KG1 (cell line): ENCODE data around the gene TRANK1.

ENCODE experiments used
- DNase-seq: peaks from one replicate; lab custom pipeline; 2025; lab: John Stamatoyannopoulos, UW

TRANK1 gene

DNA sequence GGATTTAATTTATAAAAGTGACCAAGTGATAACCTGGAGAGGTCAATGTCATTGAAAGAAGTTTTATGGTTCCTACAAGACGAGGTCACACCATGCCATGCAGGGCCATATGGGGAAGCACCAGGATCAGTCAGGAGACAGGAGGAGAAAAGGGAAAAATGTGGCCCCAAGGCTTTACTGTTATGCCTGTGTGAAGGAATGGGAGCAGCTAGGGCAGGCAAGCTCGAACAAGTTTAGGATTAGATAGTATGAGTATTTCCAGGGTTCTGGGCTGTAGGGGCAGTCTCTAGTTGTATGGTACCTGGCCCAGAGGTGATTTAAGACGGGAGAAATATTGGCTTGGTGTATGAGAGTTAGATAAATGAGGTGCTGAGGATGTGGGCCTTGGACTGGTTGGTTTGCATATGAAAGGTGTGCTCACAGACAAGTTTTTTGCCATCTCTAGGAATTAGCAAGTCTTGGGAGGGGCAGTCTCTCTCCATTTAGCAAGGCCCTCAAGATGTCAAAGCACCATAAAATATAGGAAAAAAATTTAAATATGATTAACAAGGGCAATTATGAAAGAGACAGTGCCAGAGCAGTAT, 144.2 kb downstream of the TRANK1 start:
- no peak for DNase-seq

DNA sequence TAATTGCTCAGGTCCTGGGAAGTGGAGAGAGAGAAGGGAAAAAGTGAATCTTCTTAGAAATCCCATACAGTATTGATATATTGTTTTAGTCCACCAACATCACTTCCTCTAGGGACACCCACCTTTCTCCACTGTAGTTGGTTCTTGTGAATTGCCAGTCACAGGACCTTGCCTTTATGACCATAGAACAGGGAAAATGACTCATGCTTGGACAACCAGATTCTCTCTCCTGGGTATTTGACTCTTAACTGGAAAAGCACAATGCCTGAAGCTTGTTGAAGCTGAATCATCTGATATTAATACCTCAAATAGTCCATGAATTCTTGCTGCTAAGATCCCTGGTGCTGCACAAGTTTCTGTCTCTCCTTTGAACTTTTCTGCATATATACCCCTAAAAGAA, 148.0 kb downstream of the TRANK1 start:
- no peak for DNase-seq

DNA sequence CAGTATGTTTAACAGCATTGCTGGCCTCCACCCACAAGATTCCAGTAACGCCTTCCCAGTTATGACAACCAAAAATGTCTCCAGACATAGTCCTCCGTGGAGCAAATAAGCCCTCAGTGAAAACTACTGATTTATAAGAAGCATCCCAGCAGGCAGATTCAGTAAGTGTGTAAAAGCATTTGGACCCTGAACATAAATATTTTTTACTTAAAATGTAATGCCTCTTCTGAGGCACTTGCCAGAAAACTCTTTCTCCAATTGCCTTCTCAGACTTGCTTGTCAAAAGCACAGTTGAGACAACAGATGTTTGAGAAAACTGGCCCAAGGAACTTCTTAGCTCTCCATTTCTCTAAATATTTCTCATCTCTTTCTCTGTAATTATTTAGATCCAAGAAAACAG, 148.7 kb downstream of the TRANK1 start:
- DNase-seq: no peak

DNA sequence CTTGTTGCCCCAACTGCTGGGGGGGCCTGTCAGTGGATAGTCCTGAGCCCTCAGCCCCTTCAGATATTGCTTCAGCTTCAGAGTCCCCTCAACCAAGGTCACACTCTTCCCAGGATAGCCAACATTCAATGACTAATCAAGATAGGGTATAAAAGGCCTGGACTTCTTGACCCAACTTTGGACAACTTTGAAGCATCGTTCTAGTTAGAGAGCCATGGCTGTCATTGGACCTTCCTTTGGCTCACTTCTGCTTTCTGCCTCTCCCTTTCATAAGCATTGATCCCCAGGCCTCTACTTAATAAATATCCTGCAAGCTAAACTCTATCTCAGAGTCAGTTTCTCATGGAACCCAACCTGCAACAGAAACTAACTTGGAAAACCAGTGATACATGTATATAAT, 149.2 kb downstream of the TRANK1 start:
- no peak for DNase-seq

DNA sequence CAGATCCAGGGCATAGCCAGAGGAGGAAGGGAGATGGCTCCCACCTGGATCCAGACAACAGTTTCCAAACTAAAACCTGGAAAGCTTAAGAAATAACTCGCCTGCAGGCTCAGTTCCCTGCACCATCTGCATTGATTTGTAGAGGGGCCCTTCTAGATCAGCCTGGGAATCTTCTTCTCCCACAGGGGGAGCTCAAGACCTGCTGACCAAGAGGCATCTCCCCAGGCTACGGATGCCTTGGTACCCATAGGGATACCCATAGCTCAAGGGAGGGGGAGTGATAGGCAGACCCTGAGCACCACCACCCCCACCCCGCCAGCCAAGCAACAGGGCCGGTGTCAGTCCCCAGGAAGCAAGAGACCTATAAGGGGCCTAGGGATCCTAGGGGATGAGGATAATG, 152.5 kb downstream of the TRANK1 start:
- DNase-seq: no peak

DNA sequence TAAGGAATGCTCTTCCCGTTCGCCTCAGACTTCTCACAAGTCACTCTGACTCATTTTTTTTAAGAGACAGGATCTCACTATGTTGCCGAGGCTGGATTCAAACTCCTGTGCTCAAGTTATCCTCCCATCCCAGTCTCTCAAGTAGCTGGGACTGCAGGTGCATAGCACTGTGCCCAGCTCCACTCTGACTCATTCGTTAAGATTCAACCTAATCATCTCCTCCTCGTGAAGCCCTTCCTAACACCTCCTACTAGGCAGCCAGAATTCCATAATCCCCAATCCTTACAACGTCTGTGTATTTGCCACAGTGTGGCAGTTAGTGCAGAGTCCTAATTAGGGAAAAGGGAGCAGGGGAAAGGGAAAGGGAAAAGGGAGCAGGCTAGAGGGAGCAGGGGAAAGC, 154.1 kb downstream of the TRANK1 start:
- no peak for DNase-seq

DNA sequence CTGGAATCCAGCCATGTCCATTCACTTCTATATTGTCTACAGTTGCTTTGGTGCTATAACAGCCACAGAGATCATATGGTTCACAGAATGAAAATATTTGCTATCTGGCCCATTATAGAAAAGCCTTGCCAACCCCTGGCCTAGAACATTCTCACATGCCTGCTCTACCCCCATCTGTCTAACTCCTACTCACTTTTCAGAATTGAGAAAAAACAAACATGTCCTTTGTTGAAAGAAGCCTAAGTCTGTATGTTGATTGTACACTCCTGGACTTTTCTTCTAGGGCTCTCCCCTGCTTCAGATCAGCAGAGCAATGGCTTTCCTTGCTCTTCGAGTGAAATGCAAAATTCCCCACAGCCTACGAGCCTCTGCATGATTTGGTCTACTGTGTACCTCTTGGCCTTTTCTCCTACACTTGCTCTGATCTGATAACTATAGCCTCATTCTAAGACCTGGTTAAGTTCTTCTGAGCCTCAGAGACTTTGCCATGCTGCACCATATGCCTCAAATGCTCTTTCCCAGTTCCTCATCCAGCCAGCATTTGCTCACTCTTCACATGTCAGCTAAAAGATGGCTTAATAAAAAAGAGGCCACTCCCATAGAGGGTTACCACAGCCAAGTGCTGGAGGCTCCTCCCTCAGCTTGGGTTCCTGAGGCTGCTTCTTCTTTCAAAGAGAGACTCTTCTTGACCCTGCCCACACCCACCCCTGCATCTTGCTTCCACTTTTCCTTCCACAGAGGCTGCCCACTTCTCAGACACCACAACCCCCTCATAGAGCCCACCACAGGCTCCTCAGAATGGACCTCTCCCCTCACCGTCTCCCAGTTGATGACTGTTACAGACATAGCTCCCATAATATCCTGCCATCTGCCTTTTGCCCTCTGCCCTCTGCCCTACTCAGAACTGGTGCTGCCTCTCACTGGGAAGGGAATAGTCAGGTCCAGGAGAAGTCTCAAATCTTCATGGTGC, 157.6 kb downstream of the TRANK1 start:
- no peak for DNase-seq

DNA sequence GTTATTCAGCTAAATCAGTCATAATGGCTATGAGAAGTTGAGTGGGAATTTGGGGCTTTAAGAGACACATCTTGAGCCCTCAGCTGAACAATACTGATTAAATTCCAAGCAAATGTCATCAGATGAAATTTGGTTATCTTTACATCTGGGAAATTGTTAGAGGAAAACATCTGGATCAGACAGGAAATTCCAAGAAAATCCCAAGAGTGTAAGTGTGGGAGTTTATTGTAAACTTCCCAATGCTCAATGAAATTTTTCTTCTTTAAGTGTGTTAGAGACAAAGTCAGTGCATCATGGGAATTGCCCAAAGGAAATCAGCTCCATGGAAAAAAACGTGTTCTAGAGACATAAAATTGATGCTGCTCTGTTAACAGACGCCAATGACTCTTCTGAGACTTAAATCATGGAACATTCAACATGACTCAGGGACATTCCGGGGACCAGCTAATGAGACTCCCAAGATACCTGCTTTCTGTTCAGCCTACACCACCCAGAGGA, 160.7 kb downstream of the TRANK1 start:
- no peak for DNase-seq

DNA sequence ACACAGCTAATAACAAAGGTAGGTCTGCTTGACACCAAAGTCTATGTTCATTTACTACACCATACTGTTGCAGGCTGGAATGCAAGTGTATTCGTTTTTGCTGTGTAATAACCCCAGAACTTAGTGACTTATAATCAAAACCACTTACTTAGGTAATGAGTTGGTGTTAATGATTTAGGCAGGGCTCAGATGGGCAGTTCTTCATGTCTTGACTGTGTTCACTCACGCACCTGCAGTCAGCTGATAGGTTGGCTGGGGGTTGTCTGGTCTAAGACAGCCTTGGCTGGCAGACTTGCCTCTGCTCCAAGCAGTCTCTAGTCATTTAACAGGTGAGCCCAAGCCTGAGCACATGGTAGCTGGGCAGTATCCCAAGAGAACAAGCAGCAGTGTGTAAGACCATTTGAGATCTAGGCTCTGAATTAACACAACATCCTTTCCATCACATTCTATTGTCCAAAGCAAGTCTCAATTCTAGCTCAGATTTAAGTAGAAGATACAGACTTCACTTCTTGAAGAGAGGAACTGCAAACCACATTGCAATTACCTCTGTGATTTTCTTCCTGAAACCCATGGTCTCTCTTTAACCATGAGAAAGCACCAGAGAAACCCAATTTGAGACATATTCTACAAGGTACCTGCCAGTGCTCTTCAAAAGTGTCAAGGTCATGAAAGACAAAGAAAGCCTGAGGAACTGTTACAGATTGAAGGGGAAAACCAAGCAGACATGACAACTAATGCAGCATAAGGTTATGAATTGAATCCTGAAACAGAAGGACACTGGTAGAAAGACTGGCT, 167.2 kb downstream of the TRANK1 start:
- DNase-seq: no peak
